B cell (primary cell): ENCODE measurements around the gene TAPBPL. TPM values are rescaled to one million over a fixed set of nuclear protein-coding genes. Genes with fewer than 3 reads are reported as not detected.
A peak's percentile ranks its signal among the peaks of the same experiment; 100 is the strongest.

Source experiments
- ATAC-seq: fragments of 200-7000 bp; cut with Tn5 transposase; one replicate; pipeline ENCODE4 v1.10.0; 2021; ENCODE audit warnings: low read depth, mild to moderate bottlenecking, moderate number of reproducible peaks, moderate library complexity
- CTCF ChIA-PET: fragments of 350-600 bp; sonication (Branson Sonifier 250); formaldehyde crosslinking; loops from one replicate; lab custom pipeline; 2021; ENCODE audit warnings: antibody characterized with exemption, inconsistent platforms; lab: Charles Lee
- POLR2A ChIA-PET: fragments of 350-600 bp; sonication (Branson Sonifier 250); formaldehyde crosslinking; loops from one replicate; lab custom pipeline; 2021; ENCODE audit warnings: antibody characterized with exemption; lab: Charles Lee
- DNase-seq: peaks from one replicate; pipeline ENCODE4 v3.0.0; 2013
- H2AFZ ChIP-seq: 2 replicates; pipeline ENCODE4 v1.6.1; 2012; ENCODE audit warnings: mild to moderate bottlenecking, low read depth, low read length; ENCODE audit not compliant: insufficient read depth, poor library complexity, severe bottlenecking
- H3K27ac ChIP-seq, 2 donors: 1 replicate in 1 of 2; 2 replicates in 1 of 2; pipeline ENCODE4 v1.5.1; 2012 to 2013; ENCODE audit warnings: low read length in 2 of 2, mild to moderate bottlenecking in 2 of 2, moderate library complexity in 1 of 2
- H3K27me3 ChIP-seq, 4 experiments: fragments of 200-600 bp in 1 of 4; sonication (generic) in 1 of 4; replicated peaks in 1 of 4; 1 replicate in 2 of 4; 2 replicates in 2 of 4; pipeline versions ENCODE4 v1.6.1 to v1.7.0; 2013 to 2016; ENCODE audit warnings: low read length in 3 of 4, mild to moderate bottlenecking in 2 of 4, mixed read lengths in 1 of 4, moderate library complexity in 1 of 4; ENCODE audit not compliant: insufficient read depth in 4 of 4, control insufficient read depth in 3 of 4; ENCODE audit errors: control extremely low read depth in 1 of 4
- H3K36me3 ChIP-seq, 2 experiments: replicated peaks in 1 of 2; 1 replicate in 1 of 2; 2 replicates in 1 of 2; pipeline versions ENCODE4 v1.6.1 to v1.7.1; 2013; ENCODE audit warnings: low read length in 1 of 2; ENCODE audit not compliant: insufficient read depth in 2 of 2, control insufficient read depth in 1 of 2; ENCODE audit errors: control extremely low read depth in 1 of 2, extremely low read depth in 1 of 2
- H3K4me1 ChIP-seq, 2 donors: fragments of 200-600 bp in 1 of 2; sonication (generic) in 1 of 2; 1 replicate in 1 of 2; 2 replicates in 1 of 2; pipeline versions ENCODE4 v1.5.1 to v1.6.1; 2013 to 2017; ENCODE audit warnings: low read length in 2 of 2; ENCODE audit not compliant: control insufficient read depth in 2 of 2, insufficient read depth in 2 of 2
- H3K4me2 ChIP-seq: replicated peaks from 2 replicates; pipeline ENCODE3; 2012; ENCODE audit warnings: mild to moderate bottlenecking, low read depth, low read length; ENCODE audit not compliant: poor library complexity, severe bottlenecking
- H3K4me3 ChIP-seq, 5 experiments: fragments of 200-600 bp in 1 of 5; sonication (generic) in 1 of 5; 1 replicate in 3 of 5; 2 replicates in 2 of 5; pipeline versions ENCODE4 v1.5.1 to v1.7.0; 2011 to 2016; ENCODE audit warnings: low read length in 4 of 5, mild to moderate bottlenecking in 4 of 5, low read depth in 2 of 5, control low read depth in 1 of 5, moderate library complexity in 1 of 5; ENCODE audit not compliant: insufficient read depth in 1 of 5; ENCODE audit errors: control extremely low read depth in 1 of 5, extremely low read depth in 1 of 5
- H3K79me2 ChIP-seq: fragments of 200-600 bp; sonication (generic); one replicate; pipeline ENCODE4 v1.6.0; 2016; ENCODE audit warnings: low read length; ENCODE audit not compliant: control insufficient read depth, insufficient read depth
- H3K9ac ChIP-seq: fragments of 200-600 bp; sonication (generic); 2 replicates; pipeline ENCODE4 v1.6.1; 2017; ENCODE audit warnings: mild to moderate bottlenecking, low read length, moderate library complexity
- H3K9me3 ChIP-seq, 3 donors: one replicate each; pipeline versions ENCODE4 v1.6.1 to v1.7.1; 2013; ENCODE audit warnings: low read length in 2 of 3; ENCODE audit not compliant: control insufficient read depth in 2 of 3, insufficient read depth in 1 of 3; ENCODE audit errors: control extremely low read depth in 1 of 3
- H4K20me1 ChIP-seq: 2 replicates; pipeline ENCODE4 v1.6.0; 2012; ENCODE audit warnings: mild to moderate bottlenecking, low read length; ENCODE audit not compliant: insufficient read depth, control insufficient read depth, poor library complexity, severe bottlenecking
- H3K27ac Mint-ChIP-seq: one replicate; pipeline ENCODE4 v1.8.0; 2021; ENCODE audit warnings: mixed read lengths
- H3K27me3 Mint-ChIP-seq: one replicate; pipeline ENCODE4 v1.8.0; 2021; ENCODE audit warnings: mixed read lengths
- H3K4me1 Mint-ChIP-seq: one replicate; pipeline ENCODE4 v1.8.0; 2021; ENCODE audit warnings: mixed read lengths
- H3K4me3 Mint-ChIP-seq: one replicate; pipeline ENCODE4 v1.8.0; 2021; ENCODE audit warnings: mixed read lengths
- H3K9me3 Mint-ChIP-seq: one replicate; pipeline ENCODE4 v1.8.0; 2022; ENCODE audit warnings: mixed read lengths; ENCODE audit not compliant: insufficient read depth
- EZH2 ChIP-seq: IDR thresholded peaks from 2 replicates; pipeline ENCODE4 v1.6.1; 2012; ENCODE audit warnings: borderline replicate concordance, low read depth, mild to moderate bottlenecking, moderate library complexity, low read length; ENCODE audit not compliant: insufficient read depth, poor library complexity, severe bottlenecking
- WGBS: methylation state at CpG from one replicate; pipeline ENCODE4 v1.1.5; 2013; ENCODE audit warnings: missing lambda C conversion rate; ENCODE audit not compliant: insufficient coverage; 5-methylcytosine and 5-hydroxymethylcytosine counted together
- intact Hi-C: fragments of 100-400 bp; cut with micrococcal nuclease; formaldehyde crosslinking; loops from one replicate; pipeline ENCODE4 v1.10.0; 2022
- polyA plus RNA-seq: library from polyadenylated mRNA; depleted of rRNA; stranded (reverse); fragments of >200 nt; gene quantifications from 2 replicates; pipeline ENCODE4 v1.2.3, GENCODE V29; 2012
- total RNA-seq, 2 donors: library from RNA; stranded (reverse); fragments of 120-200 nt in 1 of 2; gene quantifications; 1 replicate in 1 of 2; 2 replicates in 1 of 2; pipeline versions ENCODE4 v1.2.3 to v1.2.4, GENCODE V29; 2013 to 2022
- TF ChIP-seq, protein P1 (sequence below): fragments of 200-600 bp; IDR thresholded peaks from one replicate; pipeline ENCODE4 v1.8.0; 2022; ENCODE audit warnings: antibody characterized with exemption, mild to moderate bottlenecking

TAPBPL gene
- total and polyA plus RNA-seq, 2 donors (not counting 1 experiment from before 2014, with no cell fraction given) = 80.5 to 103 TPM

DNA sequence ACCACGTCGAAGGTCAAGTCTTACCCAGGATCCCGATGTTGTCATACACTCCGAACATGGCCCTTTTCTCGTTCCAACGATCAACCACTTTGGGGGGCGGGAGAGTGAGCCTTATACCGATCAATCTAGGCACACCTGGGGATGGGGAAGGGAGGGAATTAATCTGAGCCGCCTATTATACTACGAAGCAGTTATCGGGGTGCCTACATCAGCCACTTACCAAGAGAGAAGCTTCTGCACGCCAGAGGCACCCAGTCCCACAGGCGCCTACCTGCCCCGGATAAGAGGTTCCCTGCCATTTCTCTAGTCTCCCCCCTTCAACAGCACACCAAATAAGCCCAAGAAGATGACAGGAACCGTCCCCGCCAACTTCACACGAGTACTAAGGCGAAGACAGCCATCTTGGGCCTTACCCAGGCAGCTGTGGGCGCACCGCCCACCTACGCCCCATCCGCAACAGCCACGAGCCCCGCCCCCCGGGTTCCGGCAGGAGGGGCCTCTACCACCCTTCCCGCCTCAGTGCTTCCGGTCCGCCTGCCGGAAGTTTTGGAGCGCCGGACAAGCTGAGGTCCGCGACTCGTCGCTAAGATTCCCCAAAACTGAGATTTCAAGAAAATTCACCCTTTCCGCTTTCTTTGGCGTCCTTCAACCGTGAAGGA, 41.1 kb downstream of the TAPBPL start, which contains the start of gene MRPL51:
Gene MRPL51 (minus strand): TSS at position 425 of the 659 bp plus-strand sequence. CDS start 126 bp downstream, at position 299.
- Histone ChIP-seq H3K79me2 (peaks cover 12% of the 10 kb centered on the region), H3K4me2 (peak within 1 kb of the TSS; percentile 89), H3K27me3 (no peaks in the 10 kb centered on the region), H3K4me1 (peaks cover 22 to 27% of the 10 kb centered on the region in 2 donors), H3K36me3 (peaks cover 2 to 25% of the 10 kb centered on the region in 2 experiments), H3K4me3 (peak within 1 kb of the TSS; percentile 68 to 100 (median 95)), H2AFZ (peak within 1 kb of the TSS; percentile 96), H3K9ac (peak within 1 kb of the TSS; percentile 94), H4K20me1 (no peaks in the 10 kb centered on the region), H3K27ac (peak within 1 kb of the TSS; percentile 92 to 95), H3K9me3 (no peaks in the 10 kb centered on the region)
- WGBS = under 1% methylated on average over 32 of the region's 39 CpGs
- ATAC-seq = peak; percentile 74
- intact Hi-C loops = loop anchor here (1.0 kb wide), 4 partner anchors 23 to 67 kb away; partner anchors contain the start of genes GAPDH, IFFO1 and VAMP1
- POLR2A ChIA-PET = interaction anchor here (0.6 to 4.8 kb wide), 14 partner anchors 10 to 453 kb away, joined by 3 to 46 read pairs (median 4); partner anchors contain the start of genes C12orf57, CD27, CDCA3 and GAPDH
- CTCF ChIA-PET = interaction anchor here (0.8 to 1.7 kb wide), 13 partner anchors 23 to 69 kb away, joined by 3 to 11 read pairs (median 4); partner anchors contain the start of gene VAMP1
- Mint-ChIP-seq H3K4me1 (peaks cover 31% of the 10 kb centered on the region), H3K27ac (peak within 1 kb of the TSS; percentile 95), H3K4me3 (peak within 1 kb of the TSS; percentile 98), H3K27me3 (no peaks in the 10 kb centered on the region), H3K9me3 (no peaks in the 10 kb centered on the region)
- no peak for TF ChIP-seq EZH2
- TF ChIP-seq, protein P1, sequence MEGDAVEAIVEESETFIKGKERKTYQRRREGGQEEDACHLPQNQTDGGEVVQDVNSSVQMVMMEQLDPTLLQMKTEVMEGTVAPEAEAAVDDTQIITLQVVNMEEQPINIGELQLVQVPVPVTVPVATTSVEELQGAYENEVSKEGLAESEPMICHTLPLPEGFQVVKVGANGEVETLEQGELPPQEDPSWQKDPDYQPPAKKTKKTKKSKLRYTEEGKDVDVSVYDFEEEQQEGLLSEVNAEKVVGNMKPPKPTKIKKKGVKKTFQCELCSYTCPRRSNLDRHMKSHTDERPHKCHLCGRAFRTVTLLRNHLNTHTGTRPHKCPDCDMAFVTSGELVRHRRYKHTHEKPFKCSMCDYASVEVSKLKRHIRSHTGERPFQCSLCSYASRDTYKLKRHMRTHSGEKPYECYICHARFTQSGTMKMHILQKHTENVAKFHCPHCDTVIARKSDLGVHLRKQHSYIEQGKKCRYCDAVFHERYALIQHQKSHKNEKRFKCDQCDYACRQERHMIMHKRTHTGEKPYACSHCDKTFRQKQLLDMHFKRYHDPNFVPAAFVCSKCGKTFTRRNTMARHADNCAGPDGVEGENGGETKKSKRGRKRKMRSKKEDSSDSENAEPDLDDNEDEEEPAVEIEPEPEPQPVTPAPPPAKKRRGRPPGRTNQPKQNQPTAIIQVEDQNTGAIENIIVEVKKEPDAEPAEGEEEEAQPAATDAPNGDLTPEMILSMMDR = no peak
- peak; percentile 96 for DNase-seq
